IPS-18c (cell line): ENCODE measurements around the gene PPP2CA.
"Not testable (repeated sequence)": the region's sequence is repeated elsewhere in the genome, so short reads cannot be mapped to it uniquely, and the experiment has no call there.

Source experiments
- H3K4me3 ChIP-seq: 2 replicates; pipeline ENCODE4 v1.7.0; 2013; ENCODE audit warnings: low read depth, mild to moderate bottlenecking, low read length, moderate library complexity; ENCODE audit not compliant: insufficient read depth
- H3K9me3 ChIP-seq: one replicate; pipeline ENCODE4 v1.6.1; 2013; ENCODE audit warnings: mild to moderate bottlenecking, low read length, moderate library complexity; ENCODE audit not compliant: control insufficient read depth, insufficient read depth

The PPP2CA gene

DNA sequence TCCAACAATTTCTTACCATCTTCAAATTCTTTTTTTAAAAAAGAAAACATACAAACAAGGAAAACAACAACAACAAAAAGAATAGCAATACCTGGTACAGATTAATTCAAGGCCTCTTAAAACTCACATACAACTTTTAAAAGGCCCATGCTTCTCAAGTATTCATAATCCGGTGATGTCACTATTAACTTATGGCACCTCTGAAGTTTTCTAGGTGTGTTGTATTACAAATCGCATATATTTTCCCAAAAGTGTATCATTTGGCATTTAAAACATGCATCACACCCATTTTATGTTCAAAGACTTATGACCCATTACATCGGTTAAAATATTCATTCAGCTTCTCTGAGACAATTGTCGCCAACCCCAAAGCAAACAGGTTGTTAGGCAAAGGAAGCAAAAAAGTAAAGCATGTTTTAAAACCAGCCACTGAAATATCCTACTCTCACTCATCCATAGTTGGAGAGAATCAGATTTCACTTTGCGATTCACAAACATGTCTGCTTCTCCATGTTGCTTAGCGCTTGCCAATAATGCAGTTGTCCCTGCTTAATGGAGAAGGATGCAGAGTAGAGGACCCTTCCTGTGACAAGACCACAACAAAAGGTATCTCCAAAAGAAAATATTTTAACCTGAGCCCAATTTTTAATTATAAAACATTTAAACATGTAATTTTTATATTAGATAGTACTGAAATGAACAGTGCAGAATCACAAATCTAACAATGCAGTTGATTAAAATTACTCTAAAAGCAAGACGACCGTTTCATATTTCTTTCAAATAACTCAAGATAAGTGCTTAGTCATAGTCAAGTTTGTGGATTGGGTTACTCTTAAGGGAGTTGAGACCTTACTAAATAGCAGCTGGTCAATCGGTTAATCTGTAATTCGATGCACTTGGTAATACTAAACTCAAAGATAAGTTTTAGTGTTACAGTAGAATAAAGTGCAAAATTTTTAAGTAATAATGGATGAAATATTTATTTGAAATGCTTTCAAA, 50.7 kb downstream of the PPP2CA start:
- H3K9me3 ChIP-seq = no peaks in the 10 kb centered on the region
- H3K4me3 ChIP-seq = peak overlapping the region; percentile 94

DNA sequence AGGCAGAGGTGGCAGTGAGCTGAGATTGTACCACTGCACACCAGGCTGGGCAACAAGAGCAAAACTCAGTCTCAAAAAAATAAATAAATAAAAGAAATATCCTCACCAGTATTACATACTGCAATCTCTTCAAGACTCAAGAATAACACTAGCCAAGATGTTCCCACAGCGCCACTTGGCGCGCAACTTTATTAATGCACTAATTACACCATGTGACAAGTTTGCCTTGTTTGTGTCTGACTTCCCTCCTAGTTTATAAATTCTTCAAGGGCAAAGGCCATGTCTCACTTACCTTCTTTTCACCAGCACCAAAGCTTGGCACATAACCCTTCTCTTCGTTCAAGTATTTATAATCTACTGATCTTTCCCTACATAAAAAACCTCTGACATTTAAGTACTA, 53.9 kb downstream of the PPP2CA start:
- Histone ChIP-seq H3K4me3 (no peak overlapping the region), H3K9me3 (no peaks in the 10 kb centered on the region)

DNA sequence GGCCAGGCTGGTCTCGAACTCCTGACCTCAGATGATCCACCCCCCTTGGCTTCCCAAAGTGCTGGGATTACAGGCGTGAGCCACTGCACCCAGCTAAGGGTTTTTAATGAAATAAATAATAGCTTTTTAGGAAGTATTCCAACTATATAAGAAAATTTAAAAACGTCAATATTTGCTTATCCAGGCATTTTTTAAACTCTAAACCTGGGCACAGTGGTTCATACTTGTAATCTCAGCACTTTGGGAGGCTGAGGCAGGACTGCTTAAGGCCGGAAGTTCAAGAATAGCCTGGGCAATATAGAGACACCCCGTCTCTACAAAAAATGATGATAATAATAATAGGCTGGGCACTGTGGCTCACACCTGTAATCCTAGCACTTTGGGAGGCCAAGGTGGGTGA, 63.3 kb downstream of the PPP2CA start:
- H3K9me3 ChIP-seq = peaks cover 4% of the 10 kb centered on the region
- no peak overlapping the region for H3K4me3 ChIP-seq

DNA sequence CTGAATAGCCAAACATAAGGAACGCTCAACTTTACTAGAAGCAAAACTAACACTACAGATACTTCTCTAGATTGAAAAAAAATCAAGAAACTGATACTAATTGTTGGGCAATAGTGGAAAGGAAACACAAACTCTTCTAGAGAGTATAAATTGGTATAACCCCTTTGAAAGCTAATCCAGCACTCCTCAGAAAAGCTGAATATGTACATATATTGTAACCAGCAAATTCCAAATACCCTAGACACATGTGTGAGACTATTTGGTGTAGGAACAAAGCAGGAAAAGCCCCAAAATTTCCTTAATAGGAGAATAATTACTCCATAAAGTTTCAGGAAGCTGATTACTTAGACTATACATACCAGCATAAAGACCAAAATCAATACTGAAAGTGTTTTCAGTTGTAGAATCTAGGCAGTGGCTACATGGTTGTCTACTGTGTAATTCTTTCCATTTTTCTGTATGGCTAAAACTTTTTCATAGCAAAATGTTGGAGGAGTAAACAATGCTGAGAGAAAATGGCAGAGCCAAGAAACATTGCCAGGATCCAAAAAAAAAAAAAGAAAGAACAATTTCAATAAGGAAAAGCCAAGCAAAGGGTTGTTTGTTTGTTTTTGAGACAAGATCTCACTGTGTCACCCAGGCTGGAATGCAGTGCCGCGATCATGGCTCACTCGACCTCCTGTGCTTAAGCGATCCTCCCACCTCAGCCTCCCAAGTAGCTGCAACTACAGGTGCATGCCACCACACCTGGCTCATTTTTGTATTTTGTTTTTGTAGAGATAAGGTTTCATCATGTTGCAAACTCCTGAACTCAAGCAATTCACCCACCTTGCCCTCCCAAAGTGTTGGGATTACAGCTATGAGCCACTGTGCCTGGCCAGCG, 64.1 kb downstream of the PPP2CA start:
- H3K9me3 ChIP-seq = peaks cover 4% of the 10 kb centered on the region

DNA sequence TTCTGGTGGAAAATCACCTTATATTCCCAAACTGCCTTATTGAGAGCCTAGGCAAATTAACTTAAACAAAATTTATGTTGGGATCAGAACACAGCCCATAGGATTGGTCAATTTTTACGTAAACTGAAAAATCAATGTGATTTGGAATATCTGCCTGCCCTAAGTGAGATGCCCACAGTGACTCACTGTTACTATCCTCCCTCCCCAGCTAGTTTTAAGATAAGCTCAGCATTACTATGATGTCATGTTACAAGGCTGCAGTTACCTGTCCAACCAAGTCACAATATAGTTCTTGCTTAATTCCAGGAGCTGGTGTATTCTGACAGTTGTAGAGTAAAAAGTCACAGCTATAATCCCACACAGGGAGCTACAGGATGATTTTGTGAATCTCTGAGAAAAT, 72.2 kb downstream of the PPP2CA start:
- no peaks in the 10 kb centered on the region for H3K9me3 ChIP-seq

More for the DNA sequence above, 64.1 kb downstream of the PPP2CA start:
- no peak overlapping the region for H3K4me3 ChIP-seq

DNA sequence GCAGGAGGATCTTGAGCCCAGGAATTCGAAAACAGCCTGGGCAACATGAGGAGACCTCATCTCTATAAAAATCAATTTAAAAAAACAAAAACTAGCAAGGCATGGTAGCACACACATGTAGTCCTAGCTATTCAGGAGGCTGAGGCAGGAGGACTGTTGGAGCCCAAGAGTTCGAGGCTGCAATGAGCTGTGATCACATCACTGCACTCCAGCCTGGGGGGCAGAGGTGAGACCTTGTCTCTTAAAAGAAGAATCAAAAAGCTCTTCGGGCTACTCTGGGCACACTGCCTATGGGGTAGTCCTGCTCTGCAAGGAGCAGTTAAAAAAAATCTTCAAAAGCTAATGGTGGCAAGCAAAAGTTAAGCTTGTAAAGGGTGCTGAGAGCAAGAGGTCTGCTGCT, 72.6 kb downstream of the PPP2CA start:
- H3K4me3 ChIP-seq = no peak overlapping the region
- H3K9me3 ChIP-seq = no peaks in the 10 kb centered on the region

More for the DNA sequence above, 72.2 kb downstream of the PPP2CA start:
- no peak overlapping the region for H3K4me3 ChIP-seq

DNA sequence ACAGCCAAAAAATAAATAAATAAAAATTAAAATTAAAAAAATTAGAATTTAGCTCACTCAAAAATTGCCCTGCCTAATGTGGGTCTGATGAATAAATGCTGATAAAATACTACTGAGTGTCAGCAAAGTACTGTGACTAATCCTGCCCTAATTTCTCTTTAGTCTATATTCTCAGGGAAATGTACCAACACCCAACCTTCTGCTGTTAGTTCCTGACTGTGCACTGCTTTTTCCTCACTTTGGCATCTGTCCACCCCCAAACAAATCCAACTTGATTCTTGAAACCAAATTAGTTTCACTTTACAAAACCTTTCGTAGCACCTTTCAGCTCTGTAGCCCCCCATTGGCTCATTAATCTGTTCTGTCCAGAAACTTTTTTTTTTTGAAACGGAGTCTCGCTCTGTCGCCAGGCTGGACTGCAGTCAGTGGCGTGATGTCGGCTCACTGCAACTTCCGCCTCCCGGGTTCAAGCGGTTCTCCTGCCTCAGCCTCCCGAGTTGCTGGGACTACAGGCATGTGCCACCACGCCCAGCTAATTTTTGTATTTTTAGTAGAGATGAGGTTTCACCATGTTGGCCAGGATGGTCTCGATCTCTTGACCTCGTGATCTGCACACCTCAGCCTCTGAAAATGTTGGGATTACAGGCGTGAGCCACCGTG, 73.6 kb downstream of the PPP2CA start:
- not testable (repeated sequence) for H3K9me3 ChIP-seq, H3K4me3 ChIP-seq

DNA sequence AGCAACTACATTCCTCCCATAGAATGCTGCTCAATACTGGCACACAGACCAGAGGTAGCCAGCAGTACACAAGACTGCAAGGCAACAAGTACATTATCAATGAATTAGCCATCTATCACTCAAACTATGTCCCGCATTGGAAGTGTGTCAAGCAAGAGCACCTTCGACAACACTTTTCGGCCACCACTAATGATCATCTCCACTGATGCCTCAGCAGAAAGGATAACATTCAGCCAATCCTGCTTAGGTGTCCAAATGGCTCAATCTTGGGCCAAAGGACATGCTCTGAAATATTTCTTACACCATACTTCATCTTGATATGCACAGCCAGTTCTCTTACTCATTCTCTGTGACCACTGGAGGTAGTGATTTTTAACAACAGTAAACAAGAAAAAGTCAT, 74.2 kb downstream of the PPP2CA start:
- no peak overlapping the region for H3K4me3 ChIP-seq
- no peaks in the 10 kb centered on the region for H3K9me3 ChIP-seq

DNA sequence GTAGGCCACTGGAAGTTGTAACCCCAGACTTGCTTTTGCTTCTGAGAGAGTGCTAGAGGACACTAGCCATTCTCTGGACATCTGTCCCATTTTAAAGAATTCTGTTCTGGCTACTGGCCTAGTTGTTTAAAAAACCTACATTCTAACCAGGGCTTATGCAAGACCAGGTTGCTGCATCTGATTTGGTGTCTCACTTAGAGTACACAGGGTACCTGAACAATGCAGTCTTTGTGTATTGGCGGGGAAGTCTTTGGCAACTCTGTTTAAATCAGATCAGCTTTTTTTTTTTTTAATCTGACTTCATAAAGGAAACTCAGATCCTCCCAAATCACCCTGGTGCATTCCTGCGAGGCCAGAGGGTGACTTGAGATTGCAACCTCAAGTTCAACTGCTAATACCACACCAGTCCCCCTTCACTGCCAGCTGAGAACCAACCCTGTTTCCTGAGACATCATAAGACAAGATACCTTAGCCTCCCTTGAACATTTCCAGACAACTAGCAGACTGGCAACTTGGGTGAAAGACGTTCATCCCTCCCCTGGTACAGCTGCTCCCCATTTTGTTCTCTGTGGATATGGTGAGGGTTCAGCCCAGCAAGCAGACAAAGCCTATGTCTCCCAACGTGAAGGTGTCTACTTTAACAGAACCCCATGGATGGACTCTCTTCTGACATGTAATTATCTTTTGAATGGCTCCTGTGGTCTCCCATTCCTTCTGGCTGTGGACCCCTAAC, 76.1 kb downstream of the PPP2CA start:
- Histone ChIP-seq H3K9me3 (no peaks in the 10 kb centered on the region), H3K4me3 (no peak overlapping the region)

DNA sequence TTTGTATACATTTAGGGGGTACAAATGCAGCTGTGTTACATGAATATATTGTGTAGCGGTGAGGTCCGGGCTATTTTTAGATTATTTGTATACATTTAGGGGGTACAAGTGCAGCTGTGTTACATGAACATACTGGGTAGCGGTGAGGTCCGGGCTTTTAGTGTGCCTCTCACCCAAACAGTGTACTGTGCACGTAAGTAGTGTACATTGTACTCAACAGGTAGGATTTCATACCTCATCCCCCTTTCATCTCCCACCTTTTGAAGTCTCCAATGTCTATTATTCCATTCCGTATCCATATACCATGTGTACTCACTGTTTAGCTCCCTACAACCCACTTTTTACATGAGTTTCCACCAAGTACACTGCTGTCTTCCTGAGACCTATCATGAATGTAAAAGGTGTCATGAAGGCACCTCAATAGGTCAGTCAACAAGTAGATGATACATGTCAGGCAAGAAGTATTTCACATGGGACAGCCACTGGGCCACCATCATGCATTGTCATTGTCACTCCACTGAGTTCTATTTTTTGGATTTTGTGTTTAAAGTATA, 76.8 kb downstream of the PPP2CA start:
- H3K4me3 ChIP-seq = no peak overlapping the region
- no peaks in the 10 kb centered on the region for H3K9me3 ChIP-seq

DNA sequence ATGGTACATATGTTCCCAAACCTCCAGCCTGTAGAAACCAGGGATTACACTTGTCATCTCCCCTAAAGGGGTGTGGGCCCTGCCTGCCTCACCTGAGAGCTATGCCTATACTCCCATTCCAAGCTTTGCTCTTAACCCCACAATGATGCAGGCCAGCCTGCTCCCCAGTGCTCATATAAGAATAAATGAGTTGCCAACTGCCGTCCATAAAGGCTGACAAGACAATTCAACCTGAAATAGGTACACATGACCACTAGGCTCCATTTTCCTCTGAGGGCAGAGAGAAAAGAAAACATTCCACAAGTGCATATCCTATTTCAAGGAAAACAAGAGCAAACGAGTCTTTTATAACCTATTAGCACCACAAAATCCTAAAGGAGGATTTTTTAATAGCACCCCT, 77.6 kb downstream of the PPP2CA start:
- no peaks in the 10 kb centered on the region for H3K9me3 ChIP-seq
- no peak overlapping the region for H3K4me3 ChIP-seq

DNA sequence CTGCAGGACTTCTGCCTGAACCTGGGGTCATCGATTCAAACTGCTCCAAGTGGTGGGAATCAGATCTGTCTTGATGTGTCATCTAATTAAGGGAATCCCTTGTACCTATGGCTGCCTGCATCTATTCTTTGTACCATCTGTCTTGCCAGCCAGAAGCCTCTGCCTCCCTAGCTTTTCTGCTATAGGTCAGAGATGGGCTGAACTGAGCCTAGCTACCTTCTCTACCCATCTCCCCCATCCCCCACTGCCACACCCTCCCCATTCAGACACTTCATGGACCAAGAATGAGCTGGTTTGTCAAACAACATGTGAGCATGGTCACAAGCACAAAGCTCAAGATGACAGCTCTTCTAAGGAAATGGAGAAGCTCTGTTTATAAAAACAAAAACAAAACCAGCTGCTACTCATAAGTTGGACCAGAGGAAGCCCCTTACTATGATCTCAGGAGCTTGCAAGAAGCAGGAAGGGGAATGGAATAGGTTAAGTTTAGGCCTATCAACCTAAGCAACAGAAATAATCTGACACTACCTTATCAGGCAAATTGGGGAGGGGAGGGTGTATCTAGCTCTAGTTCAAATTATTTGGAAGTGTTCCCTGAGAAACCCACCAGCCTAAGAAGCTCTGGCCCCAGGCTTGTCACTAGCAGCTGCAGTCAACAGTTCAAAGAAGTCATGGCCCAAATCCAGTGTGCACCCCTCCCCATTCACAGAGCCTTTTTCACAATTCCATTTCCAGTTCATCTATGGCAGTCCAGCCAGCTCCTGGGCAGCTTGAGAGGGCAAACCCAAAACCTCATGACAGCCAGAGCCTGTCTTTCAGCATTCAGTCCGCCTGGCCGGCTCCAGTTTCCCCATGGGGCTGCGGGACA, 79.0 kb downstream of the PPP2CA start:
- H3K9me3 ChIP-seq = no peaks in the 10 kb centered on the region
- H3K4me3 ChIP-seq = no peak overlapping the region

DNA sequence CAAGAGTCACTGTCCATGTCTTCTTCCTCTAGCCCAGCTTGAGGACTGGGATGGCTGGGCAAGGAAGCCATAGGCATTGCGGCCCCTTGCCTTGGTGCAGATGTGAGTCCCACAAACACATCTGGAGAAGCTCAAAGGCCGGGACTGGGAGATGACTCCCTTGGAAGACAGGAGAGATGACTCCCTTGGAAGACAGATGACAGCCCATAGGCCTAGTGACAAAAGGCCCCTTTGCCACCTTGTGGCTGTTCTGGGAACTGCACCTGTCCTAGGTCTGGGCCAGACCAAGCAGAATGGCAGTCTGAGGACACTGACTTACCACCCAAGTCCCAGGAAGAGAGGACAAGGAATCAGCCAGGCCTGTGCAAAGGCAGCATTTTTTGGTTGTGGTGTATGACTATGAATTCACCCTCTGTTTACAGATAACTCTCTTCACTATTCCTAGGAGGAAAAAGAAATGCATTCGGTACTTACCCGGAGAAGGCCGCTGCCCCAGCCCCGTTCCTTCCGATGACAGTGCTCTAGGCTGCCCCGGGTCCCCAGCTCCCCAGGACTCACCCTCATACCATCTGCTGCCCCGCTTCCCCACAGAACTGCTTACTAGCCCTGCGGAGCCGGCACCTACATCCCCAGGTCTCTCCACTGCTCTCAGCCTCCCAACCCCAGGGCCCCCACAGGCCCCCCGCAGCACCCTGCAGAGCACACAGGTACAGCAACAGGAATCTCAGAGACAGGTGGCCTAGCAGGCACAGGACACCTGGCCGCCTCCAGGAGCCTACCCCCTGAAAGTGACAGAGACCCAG, 79.9 kb downstream of the PPP2CA start:
- no peaks in the 10 kb centered on the region for H3K9me3 ChIP-seq
- H3K4me3 ChIP-seq = no peak overlapping the region

DNA sequence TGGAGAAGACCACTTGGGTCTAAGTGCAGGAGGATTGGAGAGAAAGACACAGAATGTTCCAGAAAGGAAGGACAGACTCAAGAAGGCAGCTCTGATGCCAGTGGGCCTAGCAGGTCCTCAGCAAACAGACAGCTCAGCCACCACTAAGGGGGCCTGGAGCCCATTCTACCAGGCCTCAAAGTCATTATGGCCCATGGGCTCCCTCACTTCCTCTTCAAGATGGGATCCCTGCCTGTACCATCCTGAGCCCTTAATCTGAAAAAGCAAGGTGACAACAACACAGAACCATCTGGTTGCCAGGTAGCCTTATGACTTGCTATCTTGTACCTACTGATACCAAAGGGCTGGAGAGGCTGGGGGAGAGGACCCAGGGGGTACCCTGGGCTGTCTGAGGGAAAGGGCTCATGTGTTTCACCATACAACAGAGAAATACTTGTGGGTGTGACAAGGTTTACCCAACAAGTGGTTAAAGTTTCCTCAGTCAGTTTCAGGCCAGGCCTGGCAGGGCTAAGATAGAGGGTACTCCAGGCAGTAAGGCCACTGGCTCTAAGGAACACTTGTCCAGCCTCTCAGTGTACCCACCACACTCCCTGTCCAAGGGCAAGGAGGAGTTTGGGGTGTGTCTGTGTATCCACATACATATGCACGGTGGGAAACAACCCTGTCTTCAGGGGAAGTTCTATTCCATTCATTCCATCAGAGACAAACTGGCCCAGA, 80.7 kb downstream of the PPP2CA start:
- Histone ChIP-seq H3K4me3 (no peak overlapping the region), H3K9me3 (no peaks in the 10 kb centered on the region)
